Measurements from ENCODE around the gene DYRK3.
"Not testable (repeated sequence)": the region's sequence is repeated elsewhere in the genome, so short reads cannot be mapped to it uniquely, and the experiment has no call there.

- not testable (repeated sequence) for TF ChIP-seq EZH2 (IDR thresholded peaks at IDR 0.05; ENCODE audit: low read depth, low read length, severe bottlenecking); CHD2 (IDR thresholded peaks at IDR 0.05; ENCODE audit: low read length); RXRA (IDR thresholded peaks at IDR 0.05; ENCODE audit: insufficient read depth, low read depth, low read length); SP1 (IDR thresholded peaks at IDR 0.05; ENCODE audit: low read depth, low read length)
- TF ChIP-seq, protein P1, sequence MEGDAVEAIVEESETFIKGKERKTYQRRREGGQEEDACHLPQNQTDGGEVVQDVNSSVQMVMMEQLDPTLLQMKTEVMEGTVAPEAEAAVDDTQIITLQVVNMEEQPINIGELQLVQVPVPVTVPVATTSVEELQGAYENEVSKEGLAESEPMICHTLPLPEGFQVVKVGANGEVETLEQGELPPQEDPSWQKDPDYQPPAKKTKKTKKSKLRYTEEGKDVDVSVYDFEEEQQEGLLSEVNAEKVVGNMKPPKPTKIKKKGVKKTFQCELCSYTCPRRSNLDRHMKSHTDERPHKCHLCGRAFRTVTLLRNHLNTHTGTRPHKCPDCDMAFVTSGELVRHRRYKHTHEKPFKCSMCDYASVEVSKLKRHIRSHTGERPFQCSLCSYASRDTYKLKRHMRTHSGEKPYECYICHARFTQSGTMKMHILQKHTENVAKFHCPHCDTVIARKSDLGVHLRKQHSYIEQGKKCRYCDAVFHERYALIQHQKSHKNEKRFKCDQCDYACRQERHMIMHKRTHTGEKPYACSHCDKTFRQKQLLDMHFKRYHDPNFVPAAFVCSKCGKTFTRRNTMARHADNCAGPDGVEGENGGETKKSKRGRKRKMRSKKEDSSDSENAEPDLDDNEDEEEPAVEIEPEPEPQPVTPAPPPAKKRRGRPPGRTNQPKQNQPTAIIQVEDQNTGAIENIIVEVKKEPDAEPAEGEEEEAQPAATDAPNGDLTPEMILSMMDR (IDR thresholded peaks at IDR 0.05; ENCODE audit: control extremely low read depth in 1 of 3, insufficient read depth in 1 of 3, low read depth in 1 of 3, low read length in 3 of 3) = not testable (repeated sequence)
These were observed 6.7 kb downstream of the DYRK3 start for GRCh38 chr1:206642074-206642473.

All from H1 (cell line).